A549 (cell line): Measurements from ENCODE around the gene NBEAL2. TPM values are rescaled to one million over a fixed set of nuclear protein-coding genes. Genes with fewer than 3 reads are reported as not detected.

Experiments
- ATAC-seq, 2 experiments: fragments of 200-7000 bp in 1 of 2; fragments of >200 bp in 1 of 2; cut with Nextera tagmentation in 1 of 2; cut with Tn5 transposase in 1 of 2; 3 replicates each; pipeline versions ENCODE4 v1.8.0 to v1.9.1; 2018 to 2020; ENCODE audit warnings: mild to moderate bottlenecking in 1 of 2, moderate library complexity in 1 of 2
- CTCF ChIA-PET: fragments of 300-600 bp; sonication (Branson Sonifier 250); formaldehyde crosslinking; extraction: SDS; loops from one replicate; lab custom pipeline; 2021; ENCODE audit warnings: antibody characterized with exemption, inconsistent platforms; lab: Yijun Ruan, JAX
- POLR2A ChIA-PET: fragments of 350-600 bp; formaldehyde crosslinking; extraction: SDS; loops from one replicate; lab custom pipeline; 2021; ENCODE audit warnings: antibody characterized with exemption, inconsistent platforms; lab: Yijun Ruan, JAX
- DNase-seq, 2 experiments: peaks; one replicate each; pipeline versions ENCODE4 v3.0.0 to v3.0.0-alpha.2; 2011 to 2016; ENCODE audit warnings: low read depth in 1 of 2, low spot score in 1 of 2
- FAIRE-seq: peaks from 2 replicates; lab custom pipeline; 2011; peaks lifted over from hg19 to GRCh38; lab: Jason Lieb, UNC
- H3K27ac ChIP-seq, 2 experiments: fragments of >200 bp; sonication (Bioruptor Twin); formaldehyde crosslinking; 3 replicates each; pipeline ENCODE4 v1.5.1; 2016 to 2017
- H3K4me1 ChIP-seq: fragments of >200 bp; sonication (Bioruptor Twin); formaldehyde crosslinking; 3 replicates; pipeline ENCODE4 v1.6.1; 2016
- H3K4me2 ChIP-seq: fragments of >200 bp; sonication (Bioruptor Twin); formaldehyde crosslinking; 3 replicates; pipeline ENCODE4 v1.6.1; 2016
- H3K4me3 ChIP-seq: fragments of >200 bp; sonication (Bioruptor Twin); formaldehyde crosslinking; 3 replicates; pipeline ENCODE4 v1.5.1; 2016
- H3K9me3 ChIP-seq: fragments of >200 bp; sonication (Bioruptor Twin); formaldehyde crosslinking; 3 replicates; pipeline ENCODE4 v1.6.1; 2016
- CBX2 ChIP-seq: fragments of 200-600 bp; sonication (generic); IDR thresholded peaks from 2 replicates; pipeline ENCODE4 v1.6.1; 2016; ENCODE audit warnings: low read depth, mild to moderate bottlenecking, borderline replicate concordance
- CBX8 ChIP-seq: fragments of 200-600 bp; sonication (generic); IDR thresholded peaks from 2 replicates; pipeline ENCODE4 v1.6.1; 2016
- CEBPB ChIP-seq, 2 experiments: fragments of >200 bp in 1 of 2; sonication (Bioruptor Twin) in 1 of 2; formaldehyde crosslinking in 1 of 2; IDR thresholded peaks; 2 replicates each; pipeline ENCODE4 v1.6.1; 2012 to 2016
- CHD2 ChIP-seq: fragments of 150-350 bp; IDR thresholded peaks from 2 replicates; pipeline ENCODE4 v1.6.1; 2014; ENCODE audit warnings: low read length; ENCODE audit not compliant: partially characterized antibody
- CHD4 ChIP-seq: fragments of 200-600 bp; sonication (generic); IDR thresholded peaks from 2 replicates; pipeline ENCODE4 v1.6.1; 2016; ENCODE audit warnings: antibody characterized with exemption, mild to moderate bottlenecking, borderline replicate concordance
- CTCF ChIP-seq: fragments of >200 bp; sonication (Bioruptor Twin); formaldehyde crosslinking; IDR thresholded peaks from 3 replicates; pipeline ENCODE4 v1.5.1; 2016
- EHMT2 ChIP-seq: fragments of 200-600 bp; sonication (generic); IDR thresholded peaks from 2 replicates; pipeline ENCODE4 v1.6.1; 2016; ENCODE audit warnings: antibody characterized with exemption, low read depth, mild to moderate bottlenecking, moderate library complexity
- EP300 ChIP-seq, 2 experiments: fragments of >200 bp; sonication (Bioruptor Twin); formaldehyde crosslinking; IDR thresholded peaks; 2 replicates in 1 of 2; 3 replicates in 1 of 2; pipeline ENCODE4 v1.6.1; 2016 to 2017
- ESRRA ChIP-seq: fragments of 150-350 bp; IDR thresholded peaks from 2 replicates; pipeline ENCODE4 v1.6.1; 2014; ENCODE audit warnings: mild to moderate bottlenecking, low read length, borderline replicate concordance
- FOSL2 ChIP-seq, 2 experiments: fragments of 450-650 bp in 1 of 2; fragments of >200 bp in 1 of 2; sonication (Bioruptor Twin) in 1 of 2; formaldehyde crosslinking; IDR thresholded peaks; 2 replicates each; pipeline versions ENCODE4 v1.5.0 to v1.6.1; 2016 to 2020; ENCODE audit warnings: mild to moderate bottlenecking in 1 of 2, moderate library complexity in 1 of 2
- FOXS1 ChIP-seq: fragments of 250-450 bp; sonication (Bioruptor Pico); IDR thresholded peaks from 2 replicates; pipeline ENCODE4 v1.5.0; 2020; ENCODE audit warnings: mild to moderate bottlenecking, moderate library complexity
- GATA3 ChIP-seq: IDR thresholded peaks from 2 replicates; pipeline ENCODE4 v1.6.1; 2012; ENCODE audit warnings: borderline replicate concordance
- HES2 ChIP-seq: fragments of >200 bp; sonication (Bioruptor Twin); formaldehyde crosslinking; IDR thresholded peaks from 2 replicates; pipeline ENCODE4 v1.6.1; 2016
- HMGXB4 ChIP-seq: fragments of 250-450 bp; sonication (Bioruptor Pico); IDR thresholded peaks from 2 replicates; pipeline ENCODE4 v1.5.0; 2021; ENCODE audit warnings: mild to moderate bottlenecking, moderate library complexity, borderline replicate concordance
- HOXB5 ChIP-seq: fragments of 250-450 bp; sonication (Bioruptor Pico); IDR thresholded peaks from 2 replicates; pipeline ENCODE4 v1.5.0; 2020; ENCODE audit warnings: mild to moderate bottlenecking, moderate library complexity
- JUNB ChIP-seq: fragments of >200 bp; sonication (Bioruptor Twin); formaldehyde crosslinking; IDR thresholded peaks from 2 replicates; pipeline ENCODE4 v1.6.1; 2016
- MAZ ChIP-seq: fragments of 150-350 bp; IDR thresholded peaks from 2 replicates; pipeline ENCODE4 v1.6.1; 2014; ENCODE audit warnings: antibody characterized with exemption, low read depth, low read length, borderline replicate concordance
- POLR2A ChIP-seq: IDR thresholded peaks from 2 replicates; pipeline ENCODE4 v1.6.1; 2012; ENCODE audit warnings: mild to moderate bottlenecking, low read length
- RAD21 ChIP-seq, 2 experiments: fragments of >200 bp in 1 of 2; sonication (Bioruptor Twin) in 1 of 2; formaldehyde crosslinking in 1 of 2; IDR thresholded peaks in 1 of 2; conservative IDR thresholded peaks in 1 of 2; 2 replicates in 1 of 2; 3 replicates in 1 of 2; pipeline ENCODE4 v1.6.1; 2012 to 2018; ENCODE audit warnings: inconsistent platforms in 1 of 2
- RCOR1 ChIP-seq: fragments of 150-350 bp; IDR thresholded peaks from 2 replicates; pipeline ENCODE4 v1.6.1; 2014; ENCODE audit warnings: antibody characterized with exemption, low read length, low read depth
- RFX5 ChIP-seq: fragments of 450-650 bp; IDR thresholded peaks from 2 replicates; pipeline ENCODE4 v1.7.1; 2014; ENCODE audit warnings: antibody characterized with exemption, mild to moderate bottlenecking, moderate library complexity
- SMC3 ChIP-seq: fragments of >200 bp; sonication (Bioruptor Twin); formaldehyde crosslinking; IDR thresholded peaks from 3 replicates; pipeline ENCODE4 v1.6.1; 2018; ENCODE audit warnings: inconsistent platforms
- TP53 ChIP-seq: fragments of 250-450 bp; sonication (Bioruptor Pico); IDR thresholded peaks from 2 replicates; pipeline ENCODE4 v1.5.0; 2021; ENCODE audit warnings: mild to moderate bottlenecking, moderate library complexity
- ZC3H11A ChIP-seq: fragments of 450-650 bp; IDR thresholded peaks from 2 replicates; pipeline ENCODE4 v1.6.1; 2014; ENCODE audit warnings: antibody characterized with exemption, mild to moderate bottlenecking
- ZFP36 ChIP-seq: fragments of 450-650 bp; IDR thresholded peaks from 2 replicates; pipeline ENCODE4 v1.6.1; 2014; ENCODE audit warnings: borderline replicate concordance; ENCODE audit not compliant: partially characterized antibody
- ZNF302 ChIP-seq: fragments of 250-450 bp; sonication (Bioruptor Pico); IDR thresholded peaks from 2 replicates; pipeline ENCODE4 v1.9.0; 2021; ENCODE audit warnings: inconsistent platforms, mild to moderate bottlenecking, moderate library complexity
- WGBS: methylation state at CpG from one replicate; pipeline ENCODE4 v1.1.6; 2017; ENCODE audit errors: missing lambda C conversion rate; 5-methylcytosine and 5-hydroxymethylcytosine counted together
- polyA plus RNA-seq, 4 experiments: library from polyadenylated mRNA; depleted of rRNA in 3 of 4; stranded (reverse); fragments of >200 nt; fragmentation: RNase III in 1 of 4; extraction: RNeasy Plus Mini Kit Qiagen cat#74134 plus additional on column Dnase treatment in 1 of 4; gene quantifications; 2 replicates in 3 of 4; 3 replicates in 1 of 4; pipeline ENCODE4 v1.2.3, GENCODE V29; 2011 to 2017

NBEAL2 gene
- polyA plus RNA-seq, 2 of the 4 experiments (the other 2 are of a cell fraction): 9.6 to 47.3 TPM

GRCh38 chr3:46986055-46986730, 6.7 kb downstream of the NBEAL2 start:
- CTCF ChIA-PET: no interaction called here
- H3K4me2 ChIP-seq: no peak overlapping the region

GRCh38 chr3:46986782-46987310, 7.4 kb downstream of the NBEAL2 start:
- H3K4me2 ChIP-seq: peak overlapping the region; percentile 4; the same call in 1 of the 3 replicates
- TF ChIP-seq CHD4 (no peak), CBX8 (no peak), CBX2 (no peak), RCOR1 (no peak), HES2 (no peak), FOXS1 (CRISPR knock-in tag) (no peak), HOXB5 (CRISPR knock-in tag) (no peak), GATA3 (no peak), HMGXB4 (CRISPR knock-in tag) (no peak), CTCF (no peak), CHD2 (no peak), SMC3 (no peak), TP53 (CRISPR knock-in tag) (no peak), ZNF302 (CRISPR knock-in tag) (no peak), FOSL2 (IDR thresholded peaks at IDR 0.05) (no peak), FOSL2 (CRISPR knock-in tag; IDR thresholded peaks at IDR 0.05) (no peak), ESRRA (no peak), EP300 (IDR thresholded peaks at IDR 0.05) (no peak), POLR2A (no peak)
- no peak overlapping the region for H3K4me3 ChIP-seq
- CTCF ChIA-PET: interaction anchor here (1.3 to 1.5 kb wide), 2 partner anchors 12 to 63 kb away, joined by 4 to 8 read pairs; no protein-coding TSS in a partner anchor
- peaks cover 23% of the 10 kb centered on the region for H3K4me1 ChIP-seq
- FAIRE-seq: no peak
- peak overlapping the region in 1 of 2 experiments; percentile 75; a peak in 4 of 6 replicates for H3K27ac ChIP-seq
- H3K9me3 ChIP-seq: no peaks in the 10 kb centered on the region
- 72% methylated on average over 3 of the region's 3 CpGs for WGBS
- no peak for ATAC-seq
- POLR2A ChIA-PET: interaction anchor here (0.5 kb wide), 1 partner anchor 10 kb away, joined by 3 read pairs; no protein-coding TSS in a partner anchor
- no peak for DNase-seq

More at GRCh38 chr3:46986055-46986730, 6.7 kb downstream of the NBEAL2 start:
- POLR2A ChIA-PET: no interaction called here
- no peak for DNase-seq
- FAIRE-seq: no peak
- no peak for TF ChIP-seq RAD21 (conservative IDR thresholded peaks at IDR 0.05 in 1 of 2, IDR thresholded peaks at IDR 0.05 in 1 of 2)
- no peak for TF ChIP-seq CTCF
- no peak for TF ChIP-seq ZC3H11A
- TF ChIP-seq EHMT2: no peak
- TF ChIP-seq MAZ: no peak
- TF ChIP-seq CEBPB (IDR thresholded peaks at IDR 0.05): no peak
- TF ChIP-seq RFX5: no peak
- TF ChIP-seq FOXS1 (CRISPR knock-in tag): no peak
- no peak for TF ChIP-seq JUNB
- no peak for TF ChIP-seq HMGXB4 (CRISPR knock-in tag)
- no peak for TF ChIP-seq ZFP36
- no peak for TF ChIP-seq CHD2
- Histone ChIP-seq H3K27ac (no peak overlapping the region; a peak in 1 of 6 replicates), H3K4me1 (peaks cover 29% of the 10 kb centered on the region), H3K9me3 (no peaks in the 10 kb centered on the region), H3K4me3 (no peak overlapping the region)
- 86% methylated on average over 4 of the region's 4 CpGs for WGBS
- no peak for ATAC-seq
